ENCODE measurements around the gene EPO. TPM values are rescaled to one million over a fixed set of nuclear protein-coding genes. Genes with fewer than 3 reads are reported as not detected.

The EPO gene
- total RNA-seq, result not detected in 2 replicates

DNA sequence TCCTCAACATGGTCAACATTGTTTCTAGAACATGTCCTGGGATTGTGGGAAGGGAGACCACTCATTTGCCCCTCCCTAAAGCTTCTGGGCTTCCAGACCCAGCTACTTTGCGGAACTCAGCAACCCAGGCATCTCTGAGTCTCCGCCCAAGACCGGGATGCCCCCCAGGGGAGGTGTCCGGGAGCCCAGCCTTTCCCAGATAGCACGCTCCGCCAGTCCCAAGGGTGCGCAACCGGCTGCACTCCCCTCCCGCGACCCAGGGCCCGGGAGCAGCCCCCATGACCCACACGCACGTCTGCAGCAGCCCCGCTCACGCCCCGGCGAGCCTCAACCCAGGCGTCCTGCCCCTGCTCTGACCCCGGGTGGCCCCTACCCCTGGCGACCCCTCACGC lies at the start of gene EPO:
TSS of gene EPO (plus strand) at position 190 of the 392 bp plus-strand sequence. CDS start 513 bp downstream, outside the sequence.

GRCh38 chr7:100673302-100673941 lies 46.8 kb upstream of the EPO start, which contains the start of gene GNB2:
TSS of gene GNB2 (plus strand) at chr7:100673740. CDS start at chr7:100676266, 2,526 bp downstream.

GRCh38 chr7:100694098-100694745 lies 26.0 kb upstream of the EPO start, which contains the start of gene GIGYF1:
TSS of gene GIGYF1 (minus strand) at chr7:100694250. CDS start at chr7:100688238, 6,012 bp downstream.

GRCh38 chr7:100705753-100706671 lies 14.3 kb upstream of the EPO start, which contains the start of gene POP7:
TSS of gene POP7 (plus strand) at chr7:100706121. CDS start at chr7:100706831, 710 bp downstream.

Other genes with a start within 250 kb of the EPO start
- gene TSC22D4, start 241.3 kb upstream of the EPO start, total RNA-seq, result 20.6 and 21.5 TPM in 2 replicates
- gene NYAP1, start 236.5 kb upstream of the EPO start, total RNA-seq, result 1.4 and 2.3 TPM in 2 replicates
- 5.6 and 6.9 TPM in 2 replicates for gene AGFG2, start 181.3 kb upstream of the EPO start, total RNA-seq
- gene SAP25, start 146.6 kb upstream of the EPO start, total RNA-seq, result 0.13 TPM in 1 of 2 replicates, not detected in the other
- gene LRCH4, start 134.3 kb upstream of the EPO start, total RNA-seq, result 9.7 and 11.7 TPM in 2 replicates
- 0.13 and 0.20 TPM in 2 replicates for gene FBXO24, start 134.1 kb upstream of the EPO start, total RNA-seq
- gene PCOLCE, start 118.1 kb upstream of the EPO start, total RNA-seq, result 167 and 207 TPM in 2 replicates
- gene MOSPD3, start 107.9 kb upstream of the EPO start, total RNA-seq, result 9.8 and 10.2 TPM in 2 replicates
- gene TFR2, start 78.9 kb upstream of the EPO start, total RNA-seq, result 1.9 and 2.2 TPM in 2 replicates
- gene ACTL6B, start 64.0 kb upstream of the EPO start, total RNA-seq, result not detected in 2 replicates
- gene GNB2, start 46.7 kb upstream of the EPO start, total RNA-seq, result 134 and 142 TPM in 2 replicates
- 12.6 and 18.8 TPM in 2 replicates for gene GIGYF1, start 26.2 kb upstream of the EPO start, total RNA-seq
- gene POP7, start 14.3 kb upstream of the EPO start, total RNA-seq, result 27.8 and 29.9 TPM in 2 replicates
- not detected in 2 replicates for gene ZAN, start 13.1 kb downstream of the EPO start, total RNA-seq
- 50.6 and 74.9 TPM in 2 replicates for gene EPHB4, start 107.1 kb downstream of the EPO start, total RNA-seq
- 15.1 and 22.9 TPM in 2 replicates for gene SLC12A9, start 132.2 kb downstream of the EPO start, total RNA-seq
- gene TRIP6, start 146.9 kb downstream of the EPO start, total RNA-seq, result 62.3 and 66.7 TPM in 2 replicates
- 31.3 and 36.0 TPM in 2 replicates for gene SRRT, start 154.6 kb downstream of the EPO start, total RNA-seq
- gene UFSP1, start 169.2 kb downstream of the EPO start, total RNA-seq, result 4.0 and 6.0 TPM in 2 replicates
- 0.07 and 0.13 TPM in 2 replicates for gene ACHE, start 175.4 kb downstream of the EPO start, total RNA-seq
- not detected in 2 replicates for gene MUC3A, start 229.1 kb downstream of the EPO start, total RNA-seq
- 0.23 TPM in 1 of 2 replicates, not detected in the other for gene MUC12, start 249.1 kb downstream of the EPO start, total RNA-seq